GM19238 (cell line): ENCODE results near the gene FAM193B.

ENCODE experiments used
- DNase-seq: peaks from one replicate; pipeline ENCODE4 v3.0.0; 2011; ENCODE audit warnings: low spot score; ENCODE audit not compliant: insufficient read length

FAM193B gene

DNA sequence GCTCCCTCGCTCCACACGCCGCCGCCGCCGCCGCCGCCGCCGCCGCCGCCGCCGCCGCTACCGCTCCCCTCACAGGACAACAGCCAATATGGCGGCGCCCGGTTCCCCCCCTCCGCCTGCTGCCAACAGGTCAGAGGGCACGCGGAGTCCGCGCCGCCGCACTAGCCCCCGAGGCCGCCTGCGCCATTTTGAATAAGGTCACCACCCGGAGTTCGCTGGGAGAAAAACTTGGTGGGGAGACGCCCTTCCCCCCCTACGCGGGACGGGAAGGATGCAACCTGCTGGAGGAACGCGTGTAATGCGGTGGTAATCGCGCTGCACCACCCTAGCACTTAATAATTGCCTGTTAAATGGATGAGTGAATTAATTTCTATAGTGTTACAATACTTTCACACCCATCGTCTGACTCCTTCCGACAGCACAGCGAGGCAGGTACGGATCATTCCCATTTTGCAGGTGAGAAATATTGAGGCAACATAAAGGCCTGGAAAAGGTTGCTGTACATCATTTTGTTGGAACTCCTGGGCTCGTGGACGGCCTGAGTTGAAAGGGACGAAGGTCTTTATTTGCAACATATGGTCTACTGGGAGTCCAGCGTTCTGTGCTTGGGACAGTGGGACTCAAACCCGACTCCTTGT lies at the start of gene FAM193B:
FAM193B (minus strand) TSS at position 90 of the 638 bp plus-strand sequence. CDS start 105 bp downstream, outside the sequence.
- peak; percentile 99 for DNase-seq

DNA sequence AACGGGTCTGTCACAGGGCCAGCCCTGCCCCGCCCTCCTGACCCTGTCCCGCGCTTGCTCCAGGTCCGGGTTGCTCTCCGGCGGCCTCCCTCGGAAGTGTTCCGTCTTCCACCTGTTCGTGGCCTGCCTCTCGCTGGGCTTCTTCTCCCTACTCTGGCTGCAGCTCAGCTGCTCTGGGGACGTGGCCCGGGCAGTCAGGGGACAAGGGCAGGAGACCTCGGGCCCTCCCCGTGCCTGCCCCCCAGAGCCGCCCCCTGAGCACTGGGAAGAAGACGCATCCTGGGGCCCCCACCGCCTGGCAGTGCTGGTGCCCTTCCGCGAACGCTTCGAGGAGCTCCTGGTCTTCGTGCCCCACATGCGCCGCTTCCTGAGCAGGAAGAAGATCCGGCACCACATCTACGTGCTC lies 49.8 kb upstream of the FAM193B start:
- no peak for DNase-seq

DNA sequence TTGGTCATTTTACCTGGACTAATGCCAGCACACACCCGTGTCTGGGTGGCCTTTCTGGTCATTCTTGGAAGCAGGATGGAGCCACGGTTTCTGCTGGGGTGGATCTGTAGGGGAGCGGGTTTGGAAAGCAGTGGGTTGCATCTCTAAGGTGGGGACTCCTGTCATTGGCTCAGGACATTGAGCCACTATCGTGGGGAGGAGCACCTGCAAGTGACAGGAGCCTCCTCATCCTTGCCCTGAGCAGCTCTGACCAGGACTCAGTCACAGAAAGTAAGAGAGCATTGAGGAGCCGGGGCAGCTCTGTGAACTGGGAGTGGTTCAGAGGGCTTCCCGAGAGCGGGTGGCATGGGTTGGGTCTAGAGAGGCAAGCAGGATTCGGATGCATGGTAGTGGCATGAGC lies 49.3 kb upstream of the FAM193B start:
- DNase-seq, result no peak

DNA sequence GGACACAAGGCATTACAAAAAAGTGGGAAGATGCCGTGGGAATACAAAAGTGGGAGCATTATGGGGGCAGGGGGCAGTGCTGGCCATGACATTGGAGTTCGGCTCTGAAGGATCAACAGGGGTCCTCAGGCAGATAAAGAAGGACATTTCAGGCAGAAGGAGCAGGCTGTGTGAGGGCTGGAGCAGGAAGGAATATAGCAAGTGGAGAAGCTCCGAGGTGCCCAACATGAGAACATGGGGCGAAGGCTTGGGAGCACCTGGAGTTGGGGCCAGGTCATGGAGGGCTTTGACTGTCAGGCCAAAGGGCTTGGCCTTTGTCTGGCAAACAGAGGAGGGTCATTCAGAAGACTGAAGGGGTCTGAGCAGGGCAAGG lies 48.1 kb upstream of the FAM193B start:
- DNase-seq, result no peak

DNA sequence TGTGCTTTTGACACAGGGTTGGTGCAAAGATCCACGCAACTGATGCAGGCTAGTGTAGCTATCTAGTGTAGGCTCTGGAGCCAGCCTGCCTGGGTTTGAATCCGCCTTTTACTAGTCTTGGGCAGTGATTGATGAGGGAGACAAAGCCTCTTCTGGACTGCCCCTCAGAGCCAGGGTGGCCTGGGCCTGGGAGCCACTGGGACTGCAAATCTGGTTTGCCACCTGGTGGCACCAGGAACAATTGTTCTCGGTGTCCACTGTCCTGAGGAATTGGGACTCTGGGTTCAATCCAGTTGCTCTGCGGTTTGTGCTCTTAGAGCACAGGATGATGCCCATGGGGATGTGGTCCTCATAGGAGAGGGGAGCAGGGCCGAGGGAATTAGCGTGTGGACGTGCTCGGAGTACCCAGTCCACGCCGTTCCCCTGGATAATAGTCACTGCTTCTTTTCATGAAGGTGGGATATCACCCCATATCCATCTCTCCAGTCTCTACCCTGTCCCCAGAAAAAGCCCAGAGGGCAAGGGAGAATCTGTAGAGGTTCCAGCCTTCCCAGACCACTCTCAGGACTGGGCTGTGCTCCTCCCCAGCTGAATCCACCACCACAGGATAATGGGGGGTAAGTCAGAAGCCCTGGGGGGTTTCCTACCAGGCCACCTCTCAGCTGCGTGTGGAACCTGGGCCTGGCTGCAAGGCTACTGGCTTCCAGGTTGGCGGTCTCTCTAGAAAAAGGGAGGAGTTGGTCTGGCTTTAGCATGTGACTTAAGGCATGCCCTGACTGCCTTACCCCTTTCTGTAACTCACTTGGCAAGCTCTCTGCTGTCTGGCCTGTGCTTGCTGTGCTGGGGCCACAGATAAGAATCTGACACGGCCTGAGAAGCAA lies 47.5 kb upstream of the FAM193B start:
- DNase-seq, result no peak

DNA sequence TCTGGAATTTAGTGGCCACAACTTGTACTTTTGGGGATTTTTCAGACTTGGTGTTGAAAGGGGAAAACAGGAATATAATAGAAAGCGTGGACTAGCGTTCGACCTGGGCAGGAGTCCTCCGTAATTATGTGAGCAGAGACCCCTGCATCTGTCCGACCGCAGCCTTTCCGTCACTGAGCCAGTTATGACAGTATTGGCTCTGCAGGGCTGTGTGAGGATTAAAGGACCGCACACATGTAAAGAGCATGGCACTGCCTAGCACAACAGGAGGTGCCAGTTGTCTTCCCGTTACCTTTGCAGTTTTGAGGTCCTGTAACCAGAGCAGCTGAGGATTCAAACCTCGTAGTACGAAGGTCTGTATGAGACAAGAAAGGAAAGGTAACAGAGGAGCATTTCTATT lies 46.8 kb upstream of the FAM193B start:
- DNase-seq, result no peak

DNA sequence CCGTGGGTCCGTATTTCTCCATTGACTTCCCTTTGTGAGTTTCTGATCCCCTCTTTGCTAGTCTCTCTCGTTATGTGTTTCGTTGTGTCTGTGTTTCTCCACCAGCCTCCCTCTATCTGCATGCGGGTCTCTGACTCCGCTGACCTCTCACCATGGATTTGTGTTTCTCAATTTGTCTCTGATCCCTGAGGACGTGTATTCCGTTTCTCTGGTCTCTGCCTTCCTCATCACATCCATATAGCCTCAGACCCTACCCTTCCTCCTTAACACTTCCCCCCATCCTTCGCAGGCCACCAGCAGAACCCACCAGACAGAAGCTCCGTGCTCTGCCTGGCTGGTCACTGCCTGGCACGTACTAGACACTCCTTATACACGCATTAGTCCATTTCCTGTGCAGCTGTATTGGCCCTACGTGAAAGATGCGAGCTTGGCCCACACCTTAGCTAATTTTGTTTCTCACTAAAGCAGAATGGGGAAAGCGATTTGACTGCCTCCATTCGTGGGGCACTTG lies 46.2 kb upstream of the FAM193B start:
- DNase-seq, result no peak

DNA sequence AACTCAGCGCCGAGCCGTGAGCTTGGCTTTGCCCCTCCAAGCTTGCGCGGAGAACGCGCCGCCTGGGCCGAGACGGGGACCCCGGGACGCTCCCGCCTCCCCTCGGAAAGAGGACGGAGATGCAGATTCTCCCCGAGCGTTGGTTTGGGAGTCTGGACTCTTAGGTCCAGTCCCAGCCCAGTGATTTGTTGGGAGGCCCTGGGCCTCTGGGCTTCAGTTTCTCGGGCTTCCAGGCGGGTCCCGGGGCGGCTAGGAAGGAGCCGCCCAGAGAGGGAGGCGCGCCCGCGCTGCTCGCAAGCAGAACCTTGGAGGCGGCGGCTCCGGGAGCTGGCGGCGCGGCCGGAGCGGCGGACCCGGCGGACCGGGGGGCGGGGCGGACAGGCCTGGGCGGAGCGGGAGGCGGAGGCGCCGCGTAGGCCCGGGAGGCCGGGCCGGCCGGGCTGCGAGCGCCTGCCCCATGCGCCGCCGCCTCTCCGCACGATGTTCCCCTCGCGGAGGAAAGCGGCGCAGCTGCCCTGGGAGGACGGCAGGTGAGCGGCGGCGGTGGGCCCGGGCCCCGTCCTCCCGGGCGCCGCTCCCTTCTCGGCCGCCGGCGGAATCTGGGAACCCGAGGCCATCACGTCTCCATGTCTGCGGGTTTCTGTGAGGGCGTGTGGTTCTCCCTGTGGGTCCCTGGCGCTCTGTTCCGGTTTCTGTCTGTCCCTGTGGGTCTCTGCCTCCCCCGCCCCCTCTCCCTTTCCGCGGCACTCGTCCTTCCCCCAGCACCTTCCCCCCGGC lies 45.6 kb upstream of the FAM193B start, which contains the start of gene B4GALT7:
B4GALT7 (plus strand) TSS at position 402 of the 777 bp plus-strand sequence; CDS start at position 481, 79 bp downstream.
- peak; percentile 82 for DNase-seq

DNA sequence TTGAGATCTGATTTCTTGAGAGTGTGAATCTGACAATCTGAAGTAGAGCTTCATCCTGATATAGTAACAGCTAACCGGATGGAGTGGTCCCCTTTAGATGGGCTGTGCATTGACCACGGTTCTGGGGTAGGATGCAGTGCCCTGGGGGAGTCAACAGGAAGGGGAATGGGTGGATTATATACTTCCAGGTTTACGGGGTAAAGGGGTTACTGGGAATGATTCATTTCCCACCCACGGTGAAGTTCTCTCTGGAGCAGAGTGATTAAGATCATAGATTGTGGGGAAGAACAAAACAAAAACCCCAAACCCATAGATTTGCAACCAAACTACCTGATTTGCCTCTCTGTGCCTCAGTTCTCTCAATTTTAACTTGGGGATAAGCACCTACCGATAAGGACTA lies 44.1 kb upstream of the FAM193B start:
- DNase-seq, result no peak

DNA sequence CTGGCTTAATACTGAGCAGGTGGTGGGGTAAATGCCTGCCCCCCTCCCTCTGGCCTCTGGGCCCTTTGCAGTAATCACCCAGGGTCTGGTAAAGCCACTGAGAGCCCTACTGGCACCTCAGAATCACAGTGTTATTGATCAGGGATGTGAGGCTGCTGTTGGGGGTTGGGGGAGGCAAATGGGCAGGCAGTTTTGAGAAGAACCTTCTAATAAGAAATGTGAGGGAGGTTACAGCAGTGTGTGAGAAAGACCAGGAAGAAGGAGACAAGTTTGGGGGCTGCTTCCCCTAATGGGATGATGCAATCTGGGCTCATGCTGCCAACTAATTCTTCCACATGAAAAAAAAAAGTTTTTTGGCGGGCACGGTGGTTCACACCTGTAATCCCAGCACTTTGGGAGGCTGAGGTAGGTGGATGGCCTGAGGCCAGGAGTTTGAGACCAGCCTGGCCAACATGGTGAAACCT lies 42.4 kb upstream of the FAM193B start:
- no peak for DNase-seq

DNA sequence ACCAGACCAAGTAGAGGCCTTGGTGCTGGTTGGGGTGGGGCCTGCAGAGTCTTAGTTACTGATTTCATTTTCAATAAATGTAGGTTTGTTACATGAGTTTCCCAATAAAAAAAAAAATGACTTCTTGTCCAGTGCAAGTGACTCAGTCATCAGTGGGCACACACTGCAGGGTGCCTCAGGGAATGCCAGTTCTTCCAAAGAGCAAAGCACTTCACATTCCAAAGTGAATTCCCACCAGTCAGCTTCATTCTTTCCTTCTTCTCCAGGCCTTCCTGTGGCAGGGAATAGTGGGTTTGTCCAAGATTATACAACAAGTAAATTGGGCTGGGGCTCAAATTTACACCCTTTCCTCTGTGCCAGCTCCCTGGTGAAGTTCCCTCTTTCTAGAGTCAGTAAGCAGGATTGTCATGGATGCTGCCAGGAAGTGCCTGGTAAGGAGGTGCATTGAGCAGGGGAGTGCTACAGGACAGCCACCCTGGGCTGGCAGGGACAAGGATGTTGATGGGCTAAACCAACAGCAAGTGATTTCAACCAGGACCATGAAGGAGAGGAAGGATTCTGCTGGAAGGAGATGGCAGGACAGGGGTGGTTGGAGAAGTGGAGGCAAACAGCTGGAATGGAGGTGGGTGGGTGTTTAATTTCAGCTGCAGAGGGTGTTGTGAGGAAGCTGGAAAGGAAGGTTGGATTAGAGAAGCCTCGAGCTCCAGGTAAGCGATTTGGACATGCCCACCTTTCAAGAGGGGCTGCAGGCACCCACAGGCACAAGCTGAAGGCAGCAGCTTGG lies 41.8 kb upstream of the FAM193B start:
- no peak for DNase-seq

DNA sequence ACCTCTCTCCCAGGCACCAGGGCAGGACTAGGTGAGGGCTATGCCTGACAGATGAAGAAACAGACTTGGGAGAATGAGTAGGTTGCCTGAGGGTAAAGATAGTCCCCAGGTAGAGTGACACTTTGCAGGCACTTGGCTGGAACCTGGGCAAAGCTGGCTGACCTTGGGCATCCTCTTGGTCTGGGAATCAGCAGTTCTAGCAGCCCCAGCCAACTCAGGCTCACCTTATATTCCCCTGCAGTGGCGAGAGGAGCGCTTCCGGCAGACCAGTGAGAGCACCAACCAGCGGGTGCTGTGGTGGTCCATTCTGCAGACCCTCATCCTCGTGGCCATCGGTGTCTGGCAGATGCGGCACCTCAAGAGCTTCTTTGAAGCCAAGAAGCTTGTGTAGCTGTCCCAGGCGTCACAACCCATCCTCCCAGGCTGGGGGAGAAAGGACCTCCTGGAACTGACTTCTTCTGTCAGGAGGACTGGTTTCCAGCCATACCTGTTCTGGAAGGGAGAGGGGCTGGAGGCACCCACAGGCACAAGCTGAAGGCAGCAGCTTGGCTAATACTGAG lies 40.7 kb upstream of the FAM193B start:
- no peak for DNase-seq

DNA sequence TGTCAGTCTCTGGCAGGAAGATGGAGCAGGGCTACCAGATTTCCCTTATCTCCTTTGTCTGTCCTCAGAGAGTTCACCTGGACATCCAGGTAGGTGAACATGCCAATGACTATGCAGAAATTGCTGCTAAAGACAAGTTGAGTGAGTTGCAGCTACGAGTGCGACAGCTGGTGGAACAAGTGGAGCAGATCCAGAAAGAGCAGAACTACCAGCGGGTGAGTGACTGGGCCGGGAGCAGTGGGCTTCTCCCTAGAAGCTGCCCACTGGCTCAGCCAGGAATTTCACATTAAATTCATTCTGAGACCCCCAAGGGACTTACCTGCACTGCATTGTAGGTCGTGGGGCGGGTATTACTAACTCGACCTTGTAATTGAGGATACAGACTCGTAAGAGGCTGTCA lies 39.7 kb upstream of the FAM193B start:
- no peak for DNase-seq

DNA sequence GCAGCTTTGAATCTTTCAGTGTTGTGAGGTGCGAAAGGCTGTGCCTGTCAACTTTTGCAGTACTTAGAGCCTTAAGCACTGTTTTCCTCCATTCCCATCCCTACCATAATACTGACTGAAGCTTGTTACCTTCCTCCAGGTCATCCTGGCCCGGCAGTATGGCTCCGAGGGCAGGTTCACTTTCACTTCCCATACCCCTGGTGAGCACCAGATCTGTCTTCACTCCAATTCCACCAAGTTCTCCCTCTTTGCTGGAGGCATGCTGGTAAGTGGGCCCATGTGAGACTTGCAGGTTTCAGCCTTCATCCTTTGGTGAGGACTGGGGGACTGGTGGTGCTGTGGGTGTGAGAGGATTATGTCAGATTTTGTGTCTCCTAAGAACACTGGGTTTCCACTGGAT lies 39.1 kb upstream of the FAM193B start:
- no peak for DNase-seq

DNA sequence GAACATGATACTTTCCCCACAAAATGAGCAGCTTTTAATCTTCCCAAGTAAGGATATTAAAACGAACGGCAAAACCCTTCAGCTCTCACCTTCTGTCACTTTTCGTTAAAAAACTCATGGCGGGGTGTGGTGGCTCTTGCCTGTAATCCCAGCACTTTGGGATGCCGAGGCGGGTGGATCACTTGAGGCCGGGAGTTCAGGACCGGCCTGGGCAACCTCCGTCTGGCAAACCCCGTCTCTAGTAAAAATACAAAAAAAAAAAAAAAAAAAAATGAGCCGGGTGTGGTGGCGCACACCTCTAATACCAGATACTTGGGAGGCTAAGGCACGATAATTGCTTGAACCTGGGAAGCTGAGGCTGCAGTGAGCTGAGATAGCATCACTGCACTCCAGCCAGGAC lies 38.5 kb upstream of the FAM193B start:
- no peak for DNase-seq

DNA sequence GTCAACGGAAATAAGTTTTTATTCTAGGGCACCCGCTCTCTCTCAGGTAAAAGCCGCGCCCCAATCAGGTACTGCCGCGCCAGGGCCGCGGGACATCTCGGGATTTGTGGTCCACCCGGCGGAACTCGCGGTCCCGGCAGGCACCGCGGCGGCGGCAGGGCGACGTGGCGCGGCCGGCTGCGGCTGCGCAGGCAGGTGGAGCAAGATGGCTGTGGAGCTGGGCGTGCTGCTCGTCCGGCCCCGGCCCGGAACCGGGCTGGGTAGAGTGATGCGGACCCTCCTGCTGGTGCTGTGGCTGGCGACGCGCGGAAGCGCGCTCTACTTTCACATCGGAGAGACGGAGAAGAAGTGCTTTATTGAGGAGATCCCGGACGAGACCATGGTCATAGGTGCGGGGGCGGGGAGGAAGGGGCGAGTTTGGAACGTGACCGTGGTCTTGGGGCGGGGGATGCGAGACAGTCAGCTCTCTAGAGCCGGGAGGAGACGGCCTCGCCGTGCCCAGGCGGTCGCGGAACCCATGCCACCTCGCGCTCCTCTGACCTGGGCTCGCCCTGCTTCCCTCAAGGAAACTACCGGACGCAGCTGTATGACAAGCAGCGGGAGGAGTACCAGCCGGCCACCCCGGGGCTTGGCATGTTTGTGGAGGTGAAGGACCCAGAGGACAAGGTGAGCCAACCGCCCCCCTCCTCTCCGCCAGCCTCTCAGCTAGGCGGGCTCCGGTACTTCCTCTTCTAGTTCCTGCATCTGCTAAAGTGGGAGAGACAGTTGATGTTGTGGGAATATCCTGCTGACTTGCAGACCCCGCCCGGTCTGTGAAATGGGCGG lies 37.9 kb upstream of the FAM193B start, which contains the start of gene TMED9:
TMED9 (plus strand) TSS at position 194 of the 825 bp plus-strand sequence; CDS start at position 206, 12 bp downstream.
- DNase-seq, result peak; percentile 86

DNA sequence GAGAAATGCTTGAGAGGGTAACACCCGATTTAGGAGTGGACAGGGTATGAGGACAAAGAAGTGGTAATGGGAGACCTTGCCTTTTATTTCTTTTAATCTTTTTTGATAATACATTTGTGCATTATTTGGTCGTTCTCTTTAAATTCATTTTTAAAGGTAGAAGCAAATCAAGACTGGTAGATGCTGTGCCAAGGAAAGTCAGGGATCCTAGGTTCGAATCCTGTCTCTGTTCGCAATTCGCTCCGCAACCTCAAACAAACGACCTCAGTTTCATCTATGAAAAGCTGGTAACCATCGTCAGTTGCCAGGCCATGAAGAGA lies 37.3 kb upstream of the FAM193B start:
- no peak for DNase-seq

DNA sequence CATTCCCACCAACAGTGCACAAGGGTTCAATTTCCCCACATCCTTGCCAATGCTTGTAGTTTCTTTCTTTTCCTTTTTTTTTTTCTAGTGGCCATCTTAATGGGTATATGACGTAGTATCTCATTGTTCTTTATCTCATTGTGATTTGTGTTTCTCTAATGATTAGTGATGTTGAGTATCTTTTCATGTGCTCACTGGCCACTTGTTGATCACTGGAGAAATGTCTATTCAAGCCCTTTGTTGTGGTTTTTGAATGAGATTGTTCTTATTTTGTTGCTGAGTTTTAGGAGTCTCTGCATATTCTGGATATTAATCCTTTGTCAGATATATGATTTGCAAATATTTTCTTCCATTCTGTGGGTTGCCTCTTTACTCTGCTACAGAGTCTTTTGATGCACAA lies 36.0 kb upstream of the FAM193B start:
- no peak for DNase-seq

DNA sequence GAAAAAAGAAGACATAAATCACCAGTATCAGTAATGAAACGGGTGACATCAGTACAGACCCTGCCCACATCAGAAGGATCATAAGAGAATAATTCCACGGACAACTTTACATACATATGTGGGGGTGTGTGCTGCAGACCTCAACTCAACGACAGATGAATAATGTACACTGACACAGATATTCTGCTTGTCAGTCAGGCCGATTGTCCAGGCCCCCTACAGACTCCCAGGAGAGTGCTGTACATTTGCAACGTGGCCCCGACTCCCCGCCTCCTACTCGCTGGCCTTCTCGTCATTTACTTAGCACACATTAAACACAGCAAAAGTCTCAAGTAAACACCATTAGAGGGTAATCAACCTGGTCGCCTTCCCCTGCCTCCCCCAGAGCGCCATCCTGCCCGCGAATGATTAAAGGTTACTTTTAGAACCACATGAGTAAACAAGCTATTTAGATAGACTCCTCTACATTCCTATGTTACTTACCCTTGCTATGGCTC lies 34.1 kb upstream of the FAM193B start:
- DNase-seq, result no peak
